ENCODE data around the gene PRDM16.
A peak's percentile ranks its signal among the peaks of the same experiment; 100 is the strongest.

The PRDM16 gene

GRCh38 chr1:3067671-3068563 lies 1.1 kb upstream of the PRDM16 start:
- Histone ChIP-seq H3K4me3 (ENCODE audit: low read depth in 1 of 2, low read length in 2 of 2) (peak overlapping the region; percentile 66 to 69), H3K27ac (ENCODE audit: low read depth, low read length) (peak overlapping the region; percentile 58), H3K4me1 (ENCODE audit: control insufficient read depth in 1 of 2, insufficient read depth in 2 of 2, low read length in 2 of 2) (peaks cover 9 to 17% of the 10 kb centered on the region in 2 donors), H3K36me3 (ENCODE audit: control insufficient read depth in 1 of 2, insufficient read depth in 2 of 2, low read length in 2 of 2) (no peaks in the 10 kb centered on the region), H3K9me3 (ENCODE audit: control insufficient read depth in 1 of 2, low read length in 2 of 2) (no peaks in the 10 kb centered on the region), H3K9ac (ENCODE audit: low read depth in 1 of 2, low read length in 2 of 2) (peak overlapping the region; percentile 63 to 64), H3K27me3 (ENCODE audit: control insufficient read depth in 1 of 2, insufficient read depth in 2 of 2, low read length in 2 of 2) (peaks cover 8 to 12% of the 10 kb centered on the region in 2 donors)

- Histone ChIP-seq H3K27ac (ENCODE audit: low read depth, low read length) (peak overlapping the region; percentile 83), H3K4me1 (ENCODE audit: control insufficient read depth in 1 of 2, insufficient read depth in 2 of 2, low read length in 2 of 2) (peaks cover 12 to 26% of the 10 kb centered on the region in 2 donors), H3K9me3 (ENCODE audit: control insufficient read depth in 1 of 2, low read length in 2 of 2) (no peaks in the 10 kb centered on the region), H3K36me3 (ENCODE audit: control insufficient read depth in 1 of 2, insufficient read depth in 2 of 2, low read length in 2 of 2) (no peaks in the 10 kb centered on the region), H3K9ac (ENCODE audit: low read depth in 1 of 2, low read length in 2 of 2) (peak overlapping the region; percentile 63 to 80), H3K4me3 (ENCODE audit: low read depth in 1 of 2, low read length in 2 of 2) (peak overlapping the region; percentile 69 to 76), H3K27me3 (ENCODE audit: control insufficient read depth in 1 of 2, insufficient read depth in 2 of 2, low read length in 2 of 2) (peaks cover 8 to 13% of the 10 kb centered on the region in 2 donors)
Measured at GRCh38 chr1:3069491-3070308, 697 bp downstream of the PRDM16 start.

- Histone ChIP-seq H3K4me3 (ENCODE audit: low read depth in 1 of 2, low read length in 2 of 2) (peak overlapping the region; percentile 56 to 76), H3K27me3 (ENCODE audit: control insufficient read depth in 1 of 2, insufficient read depth in 2 of 2, low read length in 2 of 2) (peaks cover 4 to 13% of the 10 kb centered on the region in 2 donors), H3K9ac (ENCODE audit: low read depth in 1 of 2, low read length in 2 of 2) (peak overlapping the region in 1 of 2 donors; percentile 87), H3K27ac (ENCODE audit: low read depth, low read length) (peak overlapping the region; percentile 83), H3K9me3 (ENCODE audit: control insufficient read depth in 1 of 2, low read length in 2 of 2) (no peaks in the 10 kb centered on the region), H3K36me3 (ENCODE audit: control insufficient read depth in 1 of 2, insufficient read depth in 2 of 2, low read length in 2 of 2) (no peaks in the 10 kb centered on the region), H3K4me1 (ENCODE audit: control insufficient read depth in 1 of 2, insufficient read depth in 2 of 2, low read length in 2 of 2) (peaks cover 14 to 28% of the 10 kb centered on the region in 2 donors)
Measured at GRCh38 chr1:3070309-3070643, 1.3 kb downstream of the PRDM16 start.

DNA sequence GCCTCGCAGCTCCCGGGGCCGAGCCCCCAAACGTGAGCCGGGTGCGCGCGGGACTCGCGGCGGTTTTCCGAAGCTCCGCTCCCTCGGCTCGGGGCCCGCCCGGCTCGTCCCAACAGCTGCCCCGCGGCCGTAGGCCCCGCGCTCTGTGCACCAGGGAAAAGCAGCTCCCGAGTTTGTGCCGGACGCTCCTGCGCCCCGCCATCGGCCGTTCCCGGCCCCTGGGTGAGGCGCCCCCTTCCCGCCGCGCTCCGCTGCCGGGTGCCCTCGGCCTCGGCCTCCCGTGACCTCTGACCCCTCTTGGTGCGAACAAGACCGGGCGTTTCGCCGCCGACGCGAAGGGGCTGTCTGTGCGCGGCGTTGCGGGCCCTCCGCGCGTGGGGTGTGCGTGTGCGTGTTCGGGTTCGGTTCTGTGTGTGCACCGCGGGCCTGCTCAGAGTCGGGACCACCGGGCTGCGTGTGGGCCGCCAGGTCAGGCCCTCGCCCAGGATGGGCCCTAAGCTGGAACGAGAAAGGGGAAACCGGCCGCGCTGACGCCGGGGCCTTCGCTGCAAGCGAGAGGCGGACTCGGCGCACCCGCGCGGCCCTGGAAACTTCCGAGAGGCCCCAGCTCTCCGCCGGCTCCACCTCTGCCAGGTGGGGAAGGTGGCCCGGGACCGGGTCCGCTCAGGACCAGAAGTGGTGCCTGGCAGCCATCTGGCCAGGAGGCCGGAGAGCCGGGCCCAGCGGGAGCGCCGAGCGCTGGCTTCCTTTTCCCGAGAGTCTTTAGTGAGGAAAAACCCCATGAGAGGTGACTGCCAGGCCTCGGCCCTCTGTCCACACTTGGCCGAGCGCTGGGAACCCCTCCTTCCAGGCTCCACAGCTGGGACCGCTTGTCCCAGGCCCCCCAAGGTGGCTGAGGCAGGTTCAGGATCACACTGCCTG lies 1.9 kb downstream of the PRDM16 start:
- Histone ChIP-seq H3K9ac (ENCODE audit: low read depth in 1 of 2, low read length in 2 of 2) (peak overlapping the region; percentile 82 to 87), H3K27me3 (ENCODE audit: control insufficient read depth in 1 of 2, insufficient read depth in 2 of 2, low read length in 2 of 2) (peaks cover 4 to 13% of the 10 kb centered on the region in 2 donors), H3K4me3 (ENCODE audit: low read depth in 1 of 2, low read length in 2 of 2) (peak overlapping the region; percentile 56 to 76), H3K9me3 (ENCODE audit: control insufficient read depth in 1 of 2, low read length in 2 of 2) (no peaks in the 10 kb centered on the region), H3K4me1 (ENCODE audit: control insufficient read depth in 1 of 2, insufficient read depth in 2 of 2, low read length in 2 of 2) (peaks cover 16 to 28% of the 10 kb centered on the region in 2 donors), H3K27ac (ENCODE audit: low read depth, low read length) (peak overlapping the region; percentile 85), H3K36me3 (ENCODE audit: control insufficient read depth in 1 of 2, insufficient read depth in 2 of 2, low read length in 2 of 2) (no peaks in the 10 kb centered on the region)

- H3K4me1 ChIP-seq (ENCODE audit: control insufficient read depth in 1 of 2, insufficient read depth in 2 of 2, low read length in 2 of 2), result peaks cover 10 to 21% of the 10 kb centered on the region in 2 donors
- H3K36me3 ChIP-seq (ENCODE audit: control insufficient read depth in 1 of 2, insufficient read depth in 2 of 2, low read length in 2 of 2), result no peaks in the 10 kb centered on the region
- peaks cover 0 to 13% of the 10 kb centered on the region in 2 donors for H3K27me3 ChIP-seq (ENCODE audit: control insufficient read depth in 1 of 2, insufficient read depth in 2 of 2, low read length in 2 of 2)
- peak overlapping the region; percentile 82 to 87 for H3K9ac ChIP-seq (ENCODE audit: low read depth in 1 of 2, low read length in 2 of 2)
- H3K4me3 ChIP-seq (ENCODE audit: low read depth in 1 of 2, low read length in 2 of 2), result peak overlapping the region; percentile 56 to 76
- peak overlapping the region; percentile 85 for H3K27ac ChIP-seq (ENCODE audit: low read depth, low read length)
- no peaks in the 10 kb centered on the region for H3K9me3 ChIP-seq (ENCODE audit: control insufficient read depth in 1 of 2, low read length in 2 of 2)
Measured at GRCh38 chr1:3071565-3072390, 2.8 kb downstream of the PRDM16 start.

DNA sequence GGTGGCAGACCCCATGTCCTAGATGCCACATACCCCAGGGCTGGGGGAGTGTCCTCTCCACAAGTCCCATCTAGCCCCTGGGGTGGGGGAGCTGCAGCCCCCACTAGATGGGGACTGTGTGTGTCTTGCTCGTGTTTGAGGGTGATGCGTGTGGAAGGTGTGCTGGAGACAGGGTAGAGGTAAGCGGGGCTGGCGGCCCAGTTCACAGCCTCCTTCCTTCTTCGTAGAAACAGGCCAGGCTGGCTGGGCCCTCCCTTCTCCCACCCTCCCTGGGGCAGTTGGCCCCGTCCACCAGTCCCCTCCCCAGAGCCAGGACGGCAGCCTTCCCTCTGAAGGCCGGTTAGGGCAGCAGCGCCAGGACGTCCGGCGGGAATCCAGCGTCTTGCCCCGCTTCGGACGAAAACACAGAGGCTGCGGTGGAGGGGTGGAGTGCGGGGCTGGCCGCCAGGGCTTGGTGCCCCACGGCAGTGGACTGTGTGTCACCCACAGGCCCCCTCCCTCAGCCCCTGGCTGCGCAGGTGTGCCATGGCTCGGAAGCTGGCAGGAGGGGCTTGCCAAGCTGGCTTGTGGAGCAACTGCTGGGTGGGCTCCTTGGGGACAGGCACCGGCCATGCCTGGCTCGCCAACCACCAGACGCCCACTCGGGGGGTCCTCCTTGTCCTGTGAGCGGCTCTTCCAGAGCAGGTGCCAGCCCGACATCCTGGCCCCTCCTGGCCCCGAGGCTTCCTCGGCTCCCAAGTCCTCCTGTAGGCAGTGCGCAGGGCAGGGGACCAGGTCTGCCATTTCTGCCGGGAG lies 3.6 kb downstream of the PRDM16 start:
- Histone ChIP-seq H3K27me3 (ENCODE audit: control insufficient read depth in 1 of 2, insufficient read depth in 2 of 2, low read length in 2 of 2) (peaks cover 5 to 6% of the 10 kb centered on the region in 2 donors), H3K9ac (ENCODE audit: low read depth in 1 of 2, low read length in 2 of 2) (peak overlapping the region; percentile 82 to 87), H3K4me1 (ENCODE audit: control insufficient read depth in 1 of 2, insufficient read depth in 2 of 2, low read length in 2 of 2) (peaks cover 10 to 16% of the 10 kb centered on the region in 2 donors), H3K27ac (ENCODE audit: low read depth, low read length) (peak overlapping the region; percentile 85), H3K9me3 (ENCODE audit: control insufficient read depth in 1 of 2, low read length in 2 of 2) (no peaks in the 10 kb centered on the region), H3K4me3 (ENCODE audit: low read depth in 1 of 2, low read length in 2 of 2) (peak overlapping the region; percentile 56 to 76), H3K36me3 (ENCODE audit: control insufficient read depth in 1 of 2, insufficient read depth in 2 of 2, low read length in 2 of 2) (no peaks in the 10 kb centered on the region)

DNA sequence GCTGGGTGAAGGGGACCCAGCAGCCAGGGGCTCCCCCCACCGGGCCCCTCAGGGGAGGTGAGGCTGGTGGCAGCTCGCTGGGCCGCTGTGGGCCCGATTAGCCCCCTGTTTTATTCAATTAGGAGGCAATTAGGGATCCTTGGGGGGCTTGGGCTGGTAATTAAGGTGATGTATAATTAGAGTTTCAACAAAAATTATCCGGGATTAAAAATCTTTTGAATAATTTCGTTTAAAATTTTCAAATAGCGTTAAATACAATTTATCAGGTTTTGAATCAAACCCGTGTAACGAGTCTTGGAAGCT lies 4.1 kb downstream of the PRDM16 start:
- Histone ChIP-seq H3K4me3 (ENCODE audit: low read depth in 1 of 2, low read length in 2 of 2) (peak overlapping the region; percentile 56 to 76), H3K36me3 (ENCODE audit: control insufficient read depth in 1 of 2, insufficient read depth in 2 of 2, low read length in 2 of 2) (no peaks in the 10 kb centered on the region), H3K9me3 (ENCODE audit: control insufficient read depth in 1 of 2, low read length in 2 of 2) (no peaks in the 10 kb centered on the region), H3K9ac (ENCODE audit: low read depth in 1 of 2, low read length in 2 of 2) (peak overlapping the region; percentile 82 to 87), H3K27ac (ENCODE audit: low read depth, low read length) (peak overlapping the region; percentile 50), H3K27me3 (ENCODE audit: control insufficient read depth in 1 of 2, insufficient read depth in 2 of 2, low read length in 2 of 2) (peaks cover 5 to 6% of the 10 kb centered on the region in 2 donors), H3K4me1 (ENCODE audit: control insufficient read depth in 1 of 2, insufficient read depth in 2 of 2, low read length in 2 of 2) (peaks cover 10 to 16% of the 10 kb centered on the region in 2 donors)

- Histone ChIP-seq H3K4me3 (ENCODE audit: low read depth in 1 of 2, low read length in 2 of 2) (peak overlapping the region; percentile 56 to 76), H3K4me1 (ENCODE audit: control insufficient read depth in 1 of 2, insufficient read depth in 2 of 2, low read length in 2 of 2) (peaks cover 10 to 16% of the 10 kb centered on the region in 2 donors), H3K27ac (ENCODE audit: low read depth, low read length) (peak overlapping the region; percentile 3), H3K9me3 (ENCODE audit: control insufficient read depth in 1 of 2, low read length in 2 of 2) (no peaks in the 10 kb centered on the region), H3K27me3 (ENCODE audit: control insufficient read depth in 1 of 2, insufficient read depth in 2 of 2, low read length in 2 of 2) (peaks cover 5 to 6% of the 10 kb centered on the region in 2 donors), H3K9ac (ENCODE audit: low read depth in 1 of 2, low read length in 2 of 2) (peak overlapping the region; percentile 35 to 87), H3K36me3 (ENCODE audit: control insufficient read depth in 1 of 2, insufficient read depth in 2 of 2, low read length in 2 of 2) (no peaks in the 10 kb centered on the region)
Measured at GRCh38 chr1:3073489-3074296, 4.7 kb downstream of the PRDM16 start.
